Measurements from ENCODE around the gene LIMK2.

Gene LIMK2

DNA sequence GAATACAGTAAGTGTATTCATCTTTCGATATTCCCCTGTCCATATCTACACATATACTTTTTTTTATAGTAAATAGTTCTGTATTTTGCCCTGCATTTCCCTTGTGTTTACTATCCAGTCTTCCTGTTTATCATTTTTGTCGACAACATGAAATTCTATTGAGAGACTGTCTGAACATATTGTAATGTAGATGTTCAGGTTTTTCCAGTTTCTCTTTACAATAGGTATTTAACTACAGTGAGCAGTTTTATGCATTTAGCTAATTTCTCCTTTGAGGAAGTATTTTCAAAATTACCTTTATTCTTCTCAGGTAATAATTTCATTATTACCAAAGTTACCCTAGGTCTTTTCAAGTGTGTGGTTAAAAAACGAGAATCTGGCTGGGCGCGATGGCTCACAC, 63.5 kb downstream of the LIMK2 start:
- no peak for DNase-seq

GRCh38 chr22:31276426-31277167, 64.5 kb downstream of the LIMK2 start:
- no peak for DNase-seq

GRCh38 chr22:31277741-31278140, 65.6 kb downstream of the LIMK2 start:
- no peak for DNase-seq

DNA sequence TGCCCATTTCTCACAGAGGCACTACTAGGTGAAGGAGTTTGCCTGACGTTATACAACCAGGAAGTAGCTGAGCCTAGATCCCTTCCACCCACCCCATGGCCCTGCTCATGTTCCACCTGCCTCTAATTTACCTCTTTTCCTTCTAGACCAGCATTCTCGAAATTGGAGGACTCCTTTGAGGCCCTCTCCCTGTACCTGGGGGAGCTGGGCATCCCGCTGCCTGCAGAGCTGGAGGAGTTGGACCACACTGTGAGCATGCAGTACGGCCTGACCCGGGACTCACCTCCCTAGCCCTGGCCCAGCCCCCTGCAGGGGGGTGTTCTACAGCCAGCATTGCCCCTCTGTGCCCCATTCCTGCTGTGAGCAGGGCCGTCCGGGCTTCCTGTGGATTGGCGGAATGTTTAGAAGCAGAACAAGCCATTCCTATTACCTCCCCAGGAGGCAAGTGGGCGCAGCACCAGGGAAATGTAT, 66.1 kb downstream of the LIMK2 start:
- DNase-seq, result no peak

DNA sequence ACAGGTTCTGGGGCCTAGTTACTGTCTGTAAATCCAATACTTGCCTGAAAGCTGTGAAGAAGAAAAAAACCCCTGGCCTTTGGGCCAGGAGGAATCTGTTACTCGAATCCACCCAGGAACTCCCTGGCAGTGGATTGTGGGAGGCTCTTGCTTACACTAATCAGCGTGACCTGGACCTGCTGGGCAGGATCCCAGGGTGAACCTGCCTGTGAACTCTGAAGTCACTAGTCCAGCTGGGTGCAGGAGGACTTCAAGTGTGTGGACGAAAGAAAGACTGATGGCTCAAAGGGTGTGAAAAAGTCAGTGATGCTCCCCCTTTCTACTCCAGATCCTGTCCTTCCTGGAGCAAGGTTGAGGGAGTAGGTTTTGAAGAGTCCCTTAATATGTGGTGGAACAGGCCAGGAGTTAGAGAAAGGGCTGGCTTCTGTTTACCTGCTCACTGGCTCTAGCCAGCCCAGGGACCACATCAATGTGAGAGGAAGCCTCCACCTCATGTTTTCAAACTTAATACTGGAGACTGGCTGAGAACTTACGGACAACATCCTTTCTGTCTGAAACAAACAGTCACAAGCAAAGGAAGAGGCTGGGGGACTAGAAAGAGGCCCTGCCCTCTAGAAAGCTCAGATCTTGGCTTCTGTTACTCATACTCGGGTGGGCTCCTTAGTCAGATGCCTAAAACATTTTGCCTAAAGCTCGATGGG, 66.7 kb downstream of the LIMK2 start:
- DNase-seq, result no peak

DNA sequence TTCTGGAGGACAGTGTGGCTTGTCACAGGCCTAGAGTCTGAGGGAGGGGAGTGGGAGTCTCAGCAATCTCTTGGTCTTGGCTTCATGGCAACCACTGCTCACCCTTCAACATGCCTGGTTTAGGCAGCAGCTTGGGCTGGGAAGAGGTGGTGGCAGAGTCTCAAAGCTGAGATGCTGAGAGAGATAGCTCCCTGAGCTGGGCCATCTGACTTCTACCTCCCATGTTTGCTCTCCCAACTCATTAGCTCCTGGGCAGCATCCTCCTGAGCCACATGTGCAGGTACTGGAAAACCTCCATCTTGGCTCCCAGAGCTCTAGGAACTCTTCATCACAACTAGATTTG, 67.2 kb downstream of the LIMK2 start:
- DNase-seq, result no peak

DNA sequence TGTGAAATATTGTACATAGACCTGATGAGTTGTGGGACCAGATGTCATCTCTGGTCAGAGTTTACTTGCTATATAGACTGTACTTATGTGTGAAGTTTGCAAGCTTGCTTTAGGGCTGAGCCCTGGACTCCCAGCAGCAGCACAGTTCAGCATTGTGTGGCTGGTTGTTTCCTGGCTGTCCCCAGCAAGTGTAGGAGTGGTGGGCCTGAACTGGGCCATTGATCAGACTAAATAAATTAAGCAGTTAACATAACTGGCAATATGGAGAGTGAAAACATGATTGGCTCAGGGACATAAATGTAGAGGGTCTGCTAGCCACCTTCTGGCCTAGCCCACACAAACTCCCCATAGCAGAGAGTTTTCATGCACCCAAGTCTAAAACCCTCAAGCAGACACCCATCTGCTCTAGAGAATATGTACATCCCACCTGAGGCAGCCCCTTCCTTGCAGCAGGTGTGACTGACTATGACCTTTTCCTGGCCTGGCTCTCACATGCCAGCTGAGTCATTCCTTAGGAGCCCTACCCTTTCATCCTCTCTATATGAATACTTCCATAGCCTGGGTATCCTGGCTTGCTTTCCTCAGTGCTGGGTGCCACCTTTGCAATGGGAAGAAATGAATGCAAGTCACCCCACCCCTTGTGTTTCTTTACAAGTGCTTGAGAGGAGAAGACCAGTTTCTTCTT, 67.9 kb downstream of the LIMK2 start:
- DNase-seq, result no peak

DNA sequence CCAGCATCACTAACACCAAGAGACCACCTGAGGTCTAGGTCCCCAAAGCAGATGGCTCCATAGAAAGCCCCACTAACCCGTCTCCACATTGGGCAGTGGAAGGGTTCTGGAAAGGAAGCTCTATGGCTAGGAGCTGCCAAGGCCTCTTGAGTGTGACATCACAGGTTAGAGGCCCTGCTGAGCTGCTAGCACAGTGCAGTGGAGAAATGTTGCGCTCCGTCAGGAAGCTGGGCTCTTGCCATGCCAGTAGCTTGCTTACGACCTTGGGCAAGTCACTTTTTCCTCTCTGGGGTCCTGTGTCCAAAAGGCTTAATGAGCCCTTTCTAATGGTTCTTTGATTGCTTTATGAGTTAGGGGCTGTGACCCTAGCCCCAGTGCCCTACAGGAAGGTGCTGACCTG, 69.6 kb downstream of the LIMK2 start:
- no peak for DNase-seq

DNA sequence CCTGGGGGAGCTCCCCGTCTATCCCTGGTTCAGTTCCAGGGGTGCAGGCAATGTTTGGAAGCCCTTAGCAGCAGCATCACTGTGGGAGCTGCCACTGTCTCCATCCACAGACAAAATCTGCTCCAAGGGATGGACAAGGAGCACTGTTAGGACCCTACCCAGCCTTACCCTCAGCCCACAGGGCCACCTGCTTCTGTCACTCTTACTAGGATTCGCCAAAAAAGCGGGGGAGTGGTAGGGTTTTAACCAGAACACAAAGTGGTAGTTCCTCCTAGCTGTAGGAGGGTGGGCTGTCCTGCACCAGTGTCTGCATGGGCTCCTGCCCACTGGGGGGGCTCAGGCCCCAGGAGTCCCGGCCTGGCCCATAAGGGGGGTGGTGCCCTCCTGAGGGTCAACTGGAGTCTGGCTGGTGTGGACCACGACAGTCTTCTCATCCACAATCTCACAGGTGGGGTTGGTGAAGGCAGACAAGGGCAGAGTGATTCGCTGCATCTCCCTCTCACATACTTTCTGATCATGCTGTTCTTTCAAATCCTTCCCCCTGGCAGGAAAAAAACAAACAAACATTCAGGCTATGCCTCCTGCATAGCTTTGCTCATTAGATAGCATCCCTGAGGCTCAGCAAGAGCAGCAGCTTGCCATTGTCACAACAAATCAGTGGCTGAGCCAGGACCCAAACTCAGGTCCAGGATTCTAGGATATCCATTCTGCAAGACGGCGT, 70.8 kb downstream of the LIMK2 start:
- DNase-seq, result no peak

- DNase-seq, result no peak
Measured at GRCh38 chr22:31284281-31285155, 72.4 kb downstream of the LIMK2 start.

GRCh38 chr22:31286360-31287255, 74.5 kb downstream of the LIMK2 start:
- no peak for DNase-seq

GRCh38 chr22:31287818-31288495, 75.9 kb downstream of the LIMK2 start:
- DNase-seq, result no peak

DNA sequence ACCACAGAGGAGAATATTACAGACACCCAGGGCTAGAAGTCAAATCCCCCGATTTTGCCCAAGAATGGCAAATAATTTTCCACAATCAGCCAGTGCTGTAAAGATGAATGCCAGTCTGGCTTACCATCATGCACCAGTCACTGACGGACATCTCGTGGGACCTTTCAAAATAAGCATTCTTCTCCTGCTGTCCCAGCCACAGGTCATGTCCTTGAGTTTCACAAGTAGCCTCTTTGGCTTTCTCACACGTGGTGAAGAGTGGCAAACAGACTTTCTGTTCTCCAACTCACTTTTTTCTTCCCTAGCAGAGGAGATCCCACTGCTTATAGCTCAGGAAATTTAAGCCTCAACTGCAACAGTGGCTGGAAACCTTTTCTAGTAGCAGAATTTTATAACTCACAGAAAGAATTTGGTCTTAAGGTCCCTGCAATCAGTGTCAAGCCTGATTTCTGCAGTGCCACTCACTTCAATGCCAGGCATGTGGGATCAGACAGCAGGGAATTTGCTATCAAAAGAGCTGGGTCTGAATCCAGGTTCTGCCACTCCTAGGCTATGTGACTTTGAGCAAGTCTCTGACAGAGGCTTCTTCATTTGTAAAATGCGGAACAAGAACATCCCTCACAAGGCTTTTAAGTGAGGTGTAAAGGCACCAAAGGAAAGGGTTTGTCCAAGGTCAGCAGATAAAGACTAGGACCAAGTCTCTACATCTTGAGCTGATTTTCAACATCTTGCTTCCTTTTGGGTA, 76.6 kb downstream of the LIMK2 start:
- DNase-seq, result no peak

DNA sequence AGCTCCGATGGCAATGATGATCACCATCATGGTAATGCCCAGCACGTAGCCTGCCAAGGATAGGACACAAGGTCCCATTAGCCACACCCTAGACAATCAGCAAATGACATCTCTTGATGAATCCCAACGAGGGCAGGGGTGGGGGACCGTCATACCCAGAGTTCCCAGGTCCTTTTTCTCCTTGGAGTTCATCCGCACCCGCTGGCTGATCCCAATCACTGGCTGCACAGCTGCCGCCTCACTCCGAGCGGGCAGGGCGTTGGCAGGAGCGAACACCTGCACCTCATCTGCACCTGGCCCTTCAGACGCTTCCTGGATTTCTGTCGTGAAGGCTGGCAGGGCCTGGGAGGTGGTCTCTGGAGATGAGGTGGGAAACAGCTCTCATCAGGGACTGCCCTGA, 77.2 kb downstream of the LIMK2 start:
- no peak for DNase-seq

GRCh38 chr22:31290494-31291471, 78.7 kb downstream of the LIMK2 start:
- peak; percentile 80 for DNase-seq

- DNase-seq, result no peak
Measured at GRCh38 chr22:31291481-31292235, 79.6 kb downstream of the LIMK2 start.

DNA sequence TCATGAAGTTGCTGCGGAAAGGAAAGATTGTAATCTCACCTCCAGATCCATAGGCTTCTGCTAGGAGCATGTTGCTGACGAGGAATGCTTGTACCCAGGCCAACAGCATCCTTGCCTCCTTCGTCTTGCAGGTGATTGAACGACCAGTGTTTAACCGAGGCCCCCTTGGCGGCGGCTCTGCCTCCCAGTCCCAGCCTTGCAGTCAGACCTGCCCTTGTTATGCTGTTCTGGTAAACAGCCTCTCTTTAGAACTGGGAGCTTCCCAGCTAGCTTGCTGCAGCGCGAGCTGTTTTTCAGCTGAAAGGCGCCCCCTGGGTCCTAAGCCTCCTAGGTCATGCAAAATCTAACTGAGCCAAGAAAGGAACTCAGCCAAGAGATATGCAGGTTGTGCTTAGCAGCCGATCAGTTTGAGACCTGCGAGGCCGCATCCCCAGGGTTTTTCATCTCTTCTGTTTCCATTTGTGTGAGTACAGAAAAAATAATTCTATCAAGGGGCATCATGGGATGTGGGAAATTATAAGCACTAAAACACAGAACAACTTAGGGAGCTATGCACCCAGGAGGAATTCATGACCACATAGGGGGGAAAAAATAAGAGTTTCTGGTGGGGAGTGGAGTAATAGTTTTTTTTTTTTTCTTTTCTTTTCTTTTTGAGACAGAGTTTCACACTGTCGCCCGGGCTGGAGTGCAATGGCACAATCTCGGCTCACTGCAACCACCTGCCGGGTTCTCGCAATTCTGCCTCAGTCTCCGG, 80.3 kb downstream of the LIMK2 start, which contains the start of gene PIK3IP1:
Gene PIK3IP1 (minus strand): TSS at position 253 of the 754 bp plus-strand sequence. CDS start 144 bp downstream, at position 109.
- DNase-seq, result peak; percentile 55

Data from NCI-H2107 (cell line).